DMS114 treated with DMSO at 0.1 percent for 48 hours (cell line): ENCODE data around the gene DNAJC16.
A peak's percentile ranks its signal among the peaks of the same experiment; 100 is the strongest.
"Not testable (repeated sequence)": the region's sequence is repeated elsewhere in the genome, so short reads cannot be mapped to it uniquely, and the experiment has no call there.

Source experiments
- DNase-seq: peaks from one replicate; lab custom pipeline; 2025; ENCODE audit not compliant: unreplicated experiment; lab: John Stamatoyannopoulos, UW

The DNAJC16 gene

DNA sequence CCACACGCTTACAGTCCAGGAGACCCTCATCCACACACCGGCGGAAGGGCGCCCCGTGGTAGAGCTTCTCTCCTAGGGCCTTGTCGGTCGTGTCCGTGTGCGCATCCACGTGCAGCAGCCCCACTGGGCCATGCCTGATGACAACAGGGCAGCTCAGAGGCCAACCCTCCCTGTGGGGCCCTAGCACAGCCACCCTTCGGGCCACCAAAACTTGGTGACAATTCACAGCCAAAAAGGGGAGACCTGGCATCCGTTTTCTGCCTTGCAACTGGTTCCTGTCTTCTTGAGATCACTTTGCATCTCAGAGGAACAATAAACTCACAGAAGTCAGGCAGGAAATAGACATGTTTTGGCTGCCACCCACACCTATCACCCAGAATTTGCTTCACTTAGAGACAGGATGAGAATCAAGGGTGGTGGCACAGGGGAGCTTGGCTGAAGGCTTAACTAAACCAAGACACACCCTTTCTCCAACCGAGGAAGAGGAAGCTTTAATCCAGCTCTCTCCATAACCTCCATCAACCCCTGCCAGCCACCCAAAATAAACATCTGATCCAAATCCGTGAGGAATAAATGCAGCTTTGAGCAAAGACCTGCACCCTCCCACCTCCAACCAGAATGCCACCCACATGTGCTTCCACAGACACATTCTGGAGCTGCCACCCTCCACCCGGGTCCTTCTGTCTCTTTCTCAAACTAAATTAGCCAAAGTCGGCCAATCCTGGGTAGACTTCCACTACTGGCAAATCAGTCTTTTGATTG, 52.5 kb downstream of the DNAJC16 start:
- no peak for DNase-seq

DNA sequence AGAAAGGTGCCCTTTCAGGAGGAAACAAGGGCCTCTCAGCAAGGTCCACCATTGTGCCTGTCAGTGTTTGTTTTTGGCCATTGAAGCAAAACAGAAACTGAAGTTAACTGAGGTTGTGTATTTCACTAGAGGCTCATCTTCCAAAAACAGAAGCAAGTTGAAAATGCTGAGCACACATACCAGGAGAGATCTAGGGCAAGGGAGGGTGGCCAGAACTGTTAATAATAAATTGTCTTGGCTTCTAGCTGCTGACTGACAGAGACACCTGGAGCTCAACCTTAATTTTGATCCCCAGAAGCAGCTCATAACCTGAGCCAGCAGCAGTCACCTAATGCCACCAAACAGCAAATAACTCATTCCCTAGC, 53.0 kb downstream of the DNAJC16 start:
- no peak for DNase-seq

DNA sequence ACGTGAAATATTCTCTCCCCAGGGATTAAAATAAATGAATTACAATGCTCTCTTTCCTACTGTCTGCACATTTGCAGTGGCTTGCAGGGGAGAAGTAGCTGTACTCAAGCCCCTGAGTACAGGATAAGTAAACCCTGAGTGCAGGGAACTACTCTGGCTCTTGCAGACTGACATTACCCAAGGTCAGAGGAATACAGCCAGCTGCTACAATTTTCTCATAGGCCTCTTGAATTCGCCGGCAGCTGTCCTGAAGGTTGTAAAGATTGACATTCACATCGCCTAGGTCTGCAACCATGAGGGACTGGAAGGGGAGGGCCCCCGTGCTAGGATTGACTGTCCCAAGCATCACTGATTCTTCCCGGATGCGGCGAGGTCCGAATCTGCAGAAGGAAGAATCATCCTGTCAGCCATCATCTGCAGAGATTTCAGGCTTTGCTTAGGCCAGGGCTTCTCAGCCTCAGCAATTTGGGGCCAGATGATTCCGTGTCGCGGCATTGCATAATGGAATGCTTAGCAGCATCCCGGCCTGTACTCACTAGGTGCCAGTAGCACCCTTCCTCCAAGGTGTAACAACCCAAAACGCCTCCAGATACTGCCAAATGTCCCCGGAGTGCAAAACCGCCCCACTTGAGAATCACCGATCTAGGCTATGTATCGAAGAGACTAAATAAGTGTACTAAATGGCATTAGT, 56.5 kb downstream of the DNAJC16 start:
- no peak for DNase-seq

DNA sequence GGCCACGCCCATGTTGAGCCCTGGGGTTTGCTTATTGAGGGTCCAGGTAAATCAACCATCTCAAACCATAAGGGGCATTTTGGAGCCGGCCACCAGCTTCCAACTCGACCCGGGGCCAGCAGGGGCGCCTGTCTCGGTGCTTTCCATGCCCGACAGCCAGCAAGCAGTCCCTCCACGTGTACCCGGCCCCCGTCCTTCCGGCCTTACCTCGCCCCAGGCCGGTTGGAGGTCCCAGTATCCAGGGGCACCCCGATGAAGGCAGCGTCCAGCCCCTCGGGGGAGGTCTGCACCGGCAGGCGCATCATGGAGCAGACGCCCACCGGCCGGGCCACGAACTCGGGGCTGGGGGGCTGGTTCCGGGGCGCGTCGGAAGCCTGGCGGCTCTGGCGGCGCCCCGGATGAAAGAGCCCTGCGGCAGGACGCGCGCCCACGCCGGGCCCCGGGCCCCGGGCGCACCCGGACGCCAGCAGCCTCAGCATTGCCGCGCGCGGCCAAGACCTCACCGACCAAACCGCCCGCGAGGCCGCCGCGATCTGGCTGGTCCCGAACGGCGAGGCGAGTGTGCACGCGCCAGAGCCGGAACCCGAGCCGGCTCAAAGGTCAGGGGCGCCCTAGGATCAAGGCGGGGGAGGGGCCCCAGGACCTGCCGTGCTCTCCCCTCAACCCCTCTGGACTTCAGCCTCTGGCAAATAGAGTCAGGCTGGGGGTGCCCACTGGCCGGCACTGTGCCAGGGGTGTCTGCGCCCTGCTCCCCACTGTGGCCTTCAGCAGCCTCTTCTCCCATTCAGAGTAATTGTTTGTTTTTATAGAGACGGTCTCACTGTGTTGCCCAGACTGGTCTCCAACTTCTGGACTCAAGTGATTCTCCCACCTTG, 58.1 kb downstream of the DNAJC16 start, which contains the start of gene AGMAT:
Gene AGMAT (minus strand): TSS at position 563 of the 875 bp plus-strand sequence. CDS start 84 bp downstream, at position 479.
- peak; percentile 45 for DNase-seq

DNA sequence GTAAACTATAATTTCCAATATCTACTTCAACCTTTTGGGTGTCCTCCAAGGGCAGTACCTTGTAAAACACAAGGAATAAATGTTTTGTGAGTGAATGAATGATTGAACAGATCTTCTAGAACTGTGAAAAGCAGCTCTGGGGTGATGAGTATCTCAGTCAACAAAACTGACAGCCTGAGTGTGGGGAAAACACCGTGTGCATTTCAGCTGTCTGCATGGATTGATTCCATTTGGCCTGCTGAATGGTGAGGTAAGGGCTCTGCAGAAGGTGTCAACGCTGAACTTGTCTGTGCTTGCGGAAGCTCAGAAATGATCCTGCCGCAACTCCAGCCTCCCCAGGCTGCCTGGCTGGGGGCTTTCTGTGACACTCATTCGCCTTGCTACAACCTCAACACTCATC, 65.6 kb downstream of the DNAJC16 start:
- DNase-seq: no peak

DNA sequence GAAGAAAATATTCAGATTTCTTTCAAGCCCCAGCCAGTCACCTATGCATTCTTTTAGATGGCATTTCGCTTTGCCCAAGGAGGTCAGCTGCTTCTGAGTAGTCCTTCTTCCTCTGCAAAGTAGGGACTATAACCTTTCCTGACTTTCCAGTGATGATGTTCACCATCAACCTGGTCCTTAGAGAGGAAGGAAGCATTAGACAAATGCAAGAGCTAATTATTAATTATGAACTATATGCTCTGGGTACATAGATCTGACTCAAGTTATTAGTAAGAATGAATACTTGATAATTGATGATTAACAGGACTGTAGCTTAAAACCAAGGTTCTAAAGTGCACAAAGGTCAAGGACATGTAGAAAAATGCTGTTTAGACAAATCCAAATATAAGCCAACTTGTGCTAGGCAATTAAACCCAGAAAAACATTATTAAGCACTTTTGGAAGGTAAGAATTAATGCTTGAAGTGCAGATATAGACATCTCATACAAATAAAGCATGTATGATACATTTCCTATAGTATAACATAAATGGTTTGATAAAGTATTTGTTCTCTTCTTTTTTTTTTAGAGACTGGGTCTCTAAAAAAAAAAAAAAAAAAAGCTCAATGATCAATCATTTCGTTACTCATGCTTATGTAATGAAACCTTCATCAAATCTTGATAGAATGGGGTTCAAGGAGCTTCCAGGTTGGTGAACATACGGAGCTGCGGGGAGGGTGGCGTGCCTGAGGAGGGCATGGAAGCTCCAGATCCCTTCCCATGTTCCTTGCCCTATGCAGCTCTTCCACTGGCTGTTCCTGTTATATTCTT, 69.4 kb downstream of the DNAJC16 start:
- DNase-seq: no peak

DNA sequence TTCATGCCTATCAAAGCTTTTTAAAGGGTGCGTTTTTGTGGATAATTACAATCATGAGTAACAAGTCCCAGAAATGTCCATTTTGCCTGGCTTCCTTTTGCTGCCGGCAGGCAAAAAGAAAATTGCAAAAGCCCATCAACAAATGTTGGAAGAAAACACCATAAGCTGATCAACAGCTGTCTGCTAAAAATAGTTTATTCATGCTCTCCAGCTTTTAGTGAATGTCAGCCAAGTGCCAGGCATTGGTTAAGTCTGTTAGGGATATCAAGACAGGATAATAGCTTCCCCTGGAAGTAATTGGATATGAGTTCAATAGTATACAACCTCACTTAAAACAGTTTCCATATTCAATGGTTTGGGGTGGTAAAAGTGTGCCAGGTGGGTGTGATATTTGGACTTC, 71.8 kb downstream of the DNAJC16 start:
- DNase-seq: no peak

DNA sequence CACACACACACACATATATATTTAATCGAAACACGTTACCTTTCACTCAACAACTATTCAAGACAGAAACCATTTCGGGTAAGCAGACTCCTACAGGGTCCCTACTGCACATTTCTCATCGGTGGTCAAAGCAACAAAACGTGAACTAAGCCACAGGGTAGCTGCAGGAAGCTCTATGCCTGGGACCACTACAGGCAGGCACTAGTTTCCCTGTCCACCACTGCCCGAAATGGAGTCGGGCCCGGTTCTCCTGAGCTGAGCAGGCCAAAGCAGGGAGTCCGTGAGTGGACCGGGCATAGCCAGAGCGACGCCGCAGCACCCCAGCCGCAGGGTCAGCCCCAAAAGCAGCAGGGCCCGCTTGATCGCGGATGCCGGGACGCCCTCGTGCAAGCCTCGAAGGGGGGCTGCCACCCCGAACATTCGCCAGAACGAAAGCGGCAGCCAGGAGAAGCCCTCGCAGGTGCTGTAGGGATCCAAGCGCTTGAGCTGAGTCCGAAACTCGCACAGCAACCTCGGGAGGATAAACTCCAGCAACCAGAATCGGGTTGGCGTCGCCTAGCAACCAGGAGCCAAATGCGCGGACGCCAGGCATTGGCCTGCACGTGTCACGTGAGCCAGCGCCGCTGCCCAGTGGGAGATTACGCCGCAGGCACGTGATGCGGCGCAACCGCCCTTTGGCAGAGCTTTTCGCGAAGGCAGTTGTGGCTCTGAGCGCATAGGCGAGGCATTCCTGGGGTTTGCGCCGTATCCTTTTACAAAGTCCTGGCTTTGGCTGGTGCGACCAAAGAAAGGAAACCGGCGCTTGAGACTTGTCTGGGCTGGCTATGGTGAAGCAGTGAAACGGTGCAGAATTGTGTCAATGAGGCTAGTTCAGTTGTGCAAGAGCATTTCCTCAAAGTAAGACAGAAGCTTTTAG, 76.7 kb downstream of the DNAJC16 start:
- DNase-seq: peak; percentile 89

DNA sequence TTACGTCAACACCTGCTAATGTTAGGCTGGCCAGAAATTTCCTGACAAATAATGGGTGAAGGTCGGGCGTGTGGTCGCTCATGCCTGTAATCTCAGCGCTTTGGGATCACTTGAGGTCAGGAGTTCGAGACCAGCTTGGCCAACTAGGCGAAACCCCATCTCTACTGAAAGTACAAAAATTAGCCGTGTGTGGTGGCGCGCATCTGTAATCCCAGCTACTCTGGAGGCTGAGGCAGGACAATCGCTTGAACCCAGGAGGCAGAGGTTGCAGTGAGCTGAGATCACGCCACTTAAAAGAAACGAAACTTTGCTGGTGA, 77.3 kb downstream of the DNAJC16 start:
- DNase-seq: not testable (repeated sequence)

DNA sequence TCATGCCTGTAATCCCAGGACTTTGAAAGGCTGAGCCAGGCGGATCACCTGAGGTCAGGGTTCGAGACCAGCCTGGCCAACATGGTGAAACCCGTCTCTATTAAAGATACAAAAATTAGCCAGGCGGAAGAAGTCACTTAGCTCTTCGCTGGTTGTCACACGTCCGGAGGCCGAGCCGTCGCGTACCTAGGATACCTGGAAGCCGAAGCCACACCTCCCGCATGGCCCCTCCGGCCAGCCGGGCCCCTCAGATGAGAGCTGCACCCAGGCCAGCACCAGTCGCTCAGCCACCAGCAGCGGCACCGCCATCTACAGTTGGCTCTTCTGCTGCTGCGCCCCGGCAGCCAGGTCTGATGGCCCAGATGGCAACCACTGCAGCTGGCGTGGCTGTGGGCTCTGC, 77.8 kb downstream of the DNAJC16 start:
- DNase-seq: not testable (repeated sequence)

DNA sequence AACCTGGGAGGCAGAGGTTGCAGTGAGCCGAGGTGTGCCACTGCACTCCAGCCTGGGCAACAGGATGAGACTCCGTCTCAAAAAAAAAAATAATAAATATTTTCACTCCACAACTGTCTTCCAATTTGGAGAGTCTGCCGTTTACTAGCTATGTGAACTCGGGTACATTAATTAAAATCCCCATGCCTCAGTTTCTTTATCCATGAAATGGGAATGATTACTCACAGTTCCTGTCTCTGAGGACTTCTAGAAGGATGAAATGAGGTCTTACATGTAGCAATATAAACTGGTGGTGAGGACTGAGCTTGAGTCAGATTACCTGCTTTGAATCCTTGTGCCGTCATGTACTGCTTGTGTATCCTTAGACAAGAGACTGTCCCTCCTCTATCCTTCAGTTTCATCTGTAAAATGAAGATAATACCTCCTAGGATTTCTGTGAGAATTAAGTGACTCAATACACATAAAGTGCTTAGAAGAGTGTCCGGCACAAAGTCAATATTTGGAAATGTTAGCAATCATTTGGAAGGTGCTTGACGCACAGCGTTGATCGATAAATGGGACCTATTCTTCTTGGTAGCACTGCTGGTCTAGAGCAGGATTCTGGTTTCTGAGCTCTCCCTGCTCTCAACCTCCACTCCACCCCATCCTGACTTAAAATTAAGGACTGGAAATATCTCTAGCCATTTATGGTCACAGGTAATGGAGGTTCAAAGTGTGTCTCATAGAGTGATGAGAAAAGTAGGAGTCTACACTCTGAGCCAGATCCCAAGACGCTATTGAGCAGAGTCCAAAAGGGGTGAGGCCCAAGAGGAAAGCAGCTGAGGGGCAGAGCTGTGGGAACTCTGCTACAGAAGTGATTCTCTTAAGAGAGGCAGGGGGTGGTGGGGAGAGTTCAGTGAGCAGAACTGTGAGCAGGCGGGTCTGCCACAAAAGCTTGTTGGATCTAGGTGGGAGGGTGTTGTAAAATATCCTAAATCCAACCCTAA, 79.0 kb downstream of the DNAJC16 start:
- no peak for DNase-seq

DNA sequence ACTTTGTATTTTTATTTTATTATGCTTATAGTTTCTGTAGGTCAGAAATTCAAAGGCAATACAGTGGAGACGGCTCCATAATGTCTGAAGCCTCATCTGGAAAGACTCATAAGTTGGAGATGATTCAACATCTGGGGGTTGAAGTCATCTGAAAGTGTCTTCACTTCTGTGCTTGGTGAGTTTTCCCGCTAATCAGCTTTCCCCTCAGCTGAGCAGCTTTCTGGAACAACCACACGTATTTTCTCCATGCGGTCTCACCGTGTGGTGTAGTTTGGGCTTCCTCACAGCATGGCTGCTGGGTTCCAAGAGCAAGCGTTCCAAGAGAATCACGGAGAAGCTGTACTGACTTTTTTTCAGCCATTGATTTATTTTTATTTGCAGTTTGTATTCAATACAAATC, 83.0 kb downstream of the DNAJC16 start:
- DNase-seq: no peak

DNA sequence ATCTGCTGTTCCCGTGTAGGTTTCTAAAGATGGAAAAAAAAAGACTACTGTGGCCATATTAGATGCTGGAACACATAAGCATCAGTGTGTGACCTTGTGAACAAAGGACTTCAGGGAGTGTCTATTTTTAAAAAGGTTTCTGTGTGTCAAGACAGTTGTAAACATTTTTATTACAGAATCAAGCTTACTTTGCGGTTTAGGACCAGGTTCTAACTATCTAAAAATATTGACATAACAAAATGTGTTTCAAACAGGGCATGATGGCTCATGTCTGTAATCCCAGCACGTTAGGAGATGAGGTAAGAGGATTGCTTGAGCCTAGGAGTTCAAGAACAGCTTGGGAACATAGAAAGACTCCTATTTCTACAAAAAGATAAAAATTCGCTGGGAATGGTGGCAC, 83.5 kb downstream of the DNAJC16 start:
- no peak for DNase-seq

DNA sequence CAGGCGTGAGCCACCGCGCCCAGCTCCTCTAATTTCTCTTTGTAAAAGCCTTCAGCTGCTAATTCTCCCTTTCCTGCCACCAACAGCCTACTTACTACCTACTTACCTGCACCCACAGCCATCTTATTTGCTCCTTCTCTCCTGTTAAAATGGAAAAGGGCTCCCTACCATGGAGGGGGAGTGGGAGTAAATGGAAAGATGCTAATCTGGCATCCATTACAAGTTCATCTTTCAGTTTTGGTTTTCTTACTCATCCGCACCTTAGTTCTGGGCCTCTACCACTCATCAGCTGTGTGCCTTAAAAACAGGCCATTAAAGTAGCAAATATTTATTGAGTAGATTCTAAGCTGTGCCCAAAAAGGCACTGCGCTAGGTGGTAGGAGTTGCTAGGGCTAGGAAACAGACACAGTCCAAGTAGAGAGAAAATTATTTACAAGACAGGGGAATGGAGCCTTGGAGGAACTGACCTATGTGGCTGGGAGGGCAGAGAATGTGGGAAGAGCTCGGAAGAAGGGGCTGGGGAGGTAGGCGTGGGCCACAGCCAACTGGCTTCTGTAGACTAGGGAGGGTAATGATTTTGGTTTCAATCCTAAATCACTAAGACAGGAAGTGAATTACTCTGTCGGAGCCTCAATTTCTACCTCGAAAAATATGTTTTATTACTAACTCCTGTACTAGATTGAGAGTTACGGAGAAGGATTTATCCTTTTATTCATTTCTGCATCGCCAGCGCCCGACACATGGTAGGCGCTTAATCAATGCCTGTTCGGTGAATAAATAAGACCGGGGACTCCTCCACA, 89.9 kb downstream of the DNAJC16 start:
- no peak for DNase-seq

DNA sequence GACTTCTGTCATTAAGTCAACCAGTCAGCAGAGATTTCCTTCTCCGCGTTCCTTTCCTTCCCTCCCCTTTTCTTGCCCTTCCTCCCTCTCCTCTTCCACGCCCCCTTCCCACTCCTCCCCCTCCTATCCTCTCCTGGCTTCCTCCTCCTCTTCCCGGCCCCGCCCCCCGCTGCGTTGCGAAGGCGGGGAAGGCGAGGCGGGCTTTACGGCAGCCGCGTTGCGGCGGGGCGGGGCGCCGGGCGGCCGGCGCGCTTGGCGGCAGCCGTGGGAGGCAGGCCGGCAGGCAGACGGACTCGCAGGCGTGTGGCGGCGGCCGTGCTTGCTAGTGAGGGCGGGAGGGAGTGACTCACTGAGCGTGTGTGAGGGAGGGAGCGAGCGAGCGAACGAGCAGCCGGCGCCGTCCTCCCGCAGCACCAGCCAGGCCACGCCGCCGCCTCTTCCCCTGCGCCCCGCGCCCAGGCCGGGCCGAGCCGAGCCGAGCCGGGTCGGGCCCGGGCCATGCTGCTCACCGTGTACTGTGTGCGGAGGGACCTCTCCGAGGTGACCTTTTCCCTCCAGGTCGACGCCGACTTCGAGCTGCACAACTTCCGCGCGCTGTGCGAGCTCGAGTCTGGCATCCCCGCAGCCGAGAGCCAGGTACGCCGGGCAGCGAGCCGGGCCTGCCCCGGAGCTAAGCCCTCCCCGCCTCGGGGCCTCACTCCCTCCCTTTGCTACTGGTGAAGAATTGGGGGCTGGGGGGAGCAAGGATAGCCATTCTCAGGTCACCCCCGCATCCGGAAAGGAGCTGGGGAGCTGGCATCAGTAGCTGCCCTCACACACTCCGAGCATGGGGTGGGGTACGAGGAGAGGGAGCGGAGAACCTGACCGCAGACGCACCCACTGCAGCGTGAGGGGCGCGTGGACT, 90.8 kb downstream of the DNAJC16 start, which contains the start of gene DDI2:
Gene DDI2 (plus strand): TSS at position 286 of the 904 bp plus-strand sequence. CDS start 213 bp downstream, at position 499.
- DNase-seq: peak; percentile 97

DNA sequence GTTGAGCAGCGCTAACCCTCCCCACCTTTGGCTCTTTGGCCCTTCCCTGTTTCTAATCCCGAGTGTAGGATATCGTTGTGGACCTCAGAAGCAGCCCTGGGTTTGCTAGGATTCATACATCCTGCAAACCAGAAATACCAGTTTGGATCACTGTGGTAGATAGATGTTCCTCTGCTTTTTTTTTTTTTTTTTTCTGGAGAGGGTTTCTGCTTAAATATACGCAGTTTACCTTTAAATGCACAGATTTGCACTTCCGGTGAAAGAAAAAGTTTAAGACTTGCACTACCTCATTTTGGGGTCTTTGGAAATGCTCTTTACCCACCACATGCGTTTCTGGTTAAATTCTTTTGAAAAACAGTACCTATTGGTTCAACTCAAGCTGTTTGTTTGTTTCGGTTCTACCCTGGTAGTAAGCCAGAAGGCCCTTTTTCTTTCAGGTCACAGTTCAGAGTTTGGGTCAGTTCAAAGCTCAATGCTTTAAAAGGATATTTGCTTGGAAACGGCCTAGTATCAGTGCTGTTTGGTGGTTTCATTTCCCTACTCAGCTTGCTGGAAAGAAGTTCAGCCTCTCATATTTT, 91.5 kb downstream of the DNAJC16 start:
- DNase-seq: no peak
